ENCODE measurements around the gene GPX8.

- TF ChIP-seq CHD2 (IDR thresholded peaks at IDR 0.05; ENCODE audit: low read length, partially characterized antibody) = no peak
- no peak for TF ChIP-seq RCOR1 (IDR thresholded peaks at IDR 0.05; ENCODE audit: low read length)
- no peak for TF ChIP-seq CTCF (IDR thresholded peaks at IDR 0.05)
- TF ChIP-seq POLR2AphosphoS5 (IDR thresholded peaks at IDR 0.05; ENCODE audit: low read depth, low read length) = no peak
- TF ChIP-seq TCF12 (IDR thresholded peaks at IDR 0.05) = no peak
- TF ChIP-seq SIN3A (IDR thresholded peaks at IDR 0.05; ENCODE audit: borderline replicate concordance, low read depth, low read length) = no peak
These were observed 11.5 kb downstream of the GPX8 start for GRCh38 chr5:55171471-55171870.

All from SK-N-SH (cell line).